ENCODE measurements around the gene OTUB1. TPM values are rescaled to one million over a fixed set of nuclear protein-coding genes. Genes with fewer than 3 reads are reported as not detected.

Gene OTUB1
- total and polyA plus RNA-seq, 2 experiments from 2014 or later, result 49.9 to 152 TPM

- no peak overlapping the region for H3K27ac ChIP-seq
- TF ChIP-seq EZH2 (IDR thresholded peaks at IDR 0.05; ENCODE audit: borderline replicate concordance), result no peak
- WGBS (ENCODE audit: low lambda C conversion rate, missing lambda C conversion rate), result 88% methylated on average over 20 of the region's 20 CpGs
These were observed 37.8 kb downstream of the OTUB1 start for GRCh38 chr11:64023712-64024710.

GRCh38 chr11:64025205-64025604 lies 39.0 kb downstream of the OTUB1 start:
- DNase-seq (ENCODE audit: low spot score), result no peak
- Histone ChIP-seq H3K9me2 (replicated peaks; ENCODE audit: insufficient read depth) (no peaks in the 10 kb centered on the region), H3K4me3 (no peak overlapping the region), H3K4me1 (ENCODE audit: insufficient read depth) (peaks cover 29% of the 10 kb centered on the region), H4K20me1 (ENCODE audit: insufficient read depth, poor library complexity, severe bottlenecking) (no peaks in the 10 kb centered on the region), H3K27me3 (no peaks in the 10 kb centered on the region), H3K4me2 (no peak overlapping the region), H3K36me3 (replicated peaks; ENCODE audit: insufficient read depth, low read depth) (no peaks in the 10 kb centered on the region), H2AFZ (no peak overlapping the region), H3K79me2 (no peaks in the 10 kb centered on the region), H3K9me3 (ENCODE audit: low read depth) (no peaks in the 10 kb centered on the region), H3K27ac (no peak overlapping the region)
- WGBS (ENCODE audit: low lambda C conversion rate, missing lambda C conversion rate), result 60% methylated on average over 4 of the region's 4 CpGs
- TF ChIP-seq CTCF (IDR thresholded peaks at IDR 0.05; ENCODE audit: poor library complexity) (no peak), EZH2phosphoT487 (IDR thresholded peaks at IDR 0.05; ENCODE audit: low read depth, severe bottlenecking, unreplicated experiment) (no peak), EZH2 (IDR thresholded peaks at IDR 0.05; ENCODE audit: borderline replicate concordance) (no peak)

More at GRCh38 chr11:64023712-64024710, 37.8 kb downstream of the OTUB1 start:
- peaks cover 29% of the 10 kb centered on the region for H3K4me1 ChIP-seq (ENCODE audit: insufficient read depth)
- H3K27me3 ChIP-seq, result peaks cover 3% of the 10 kb centered on the region
- H2AFZ ChIP-seq, result no peak overlapping the region
- no peaks in the 10 kb centered on the region for H3K79me2 ChIP-seq
- no peaks in the 10 kb centered on the region for H3K9me2 ChIP-seq (replicated peaks; ENCODE audit: insufficient read depth)
- DNase-seq (ENCODE audit: low spot score), result no peak
- no peaks in the 10 kb centered on the region for H3K9me3 ChIP-seq (ENCODE audit: low read depth)
- no peaks in the 10 kb centered on the region for H3K36me3 ChIP-seq (replicated peaks; ENCODE audit: insufficient read depth, low read depth)
- no peak overlapping the region for H3K4me2 ChIP-seq
- no peak overlapping the region for H3K4me3 ChIP-seq
- H4K20me1 ChIP-seq (ENCODE audit: insufficient read depth, poor library complexity, severe bottlenecking), result no peaks in the 10 kb centered on the region

GRCh38 chr11:64026575-64027205 lies 40.5 kb downstream of the OTUB1 start:
- WGBS (ENCODE audit: low lambda C conversion rate, missing lambda C conversion rate), result 84% methylated on average over 7 of the region's 7 CpGs
- Histone ChIP-seq H3K9me3 (ENCODE audit: low read depth) (no peaks in the 10 kb centered on the region), H3K36me3 (replicated peaks; ENCODE audit: insufficient read depth, low read depth) (no peaks in the 10 kb centered on the region), H3K27me3 (no peaks in the 10 kb centered on the region), H3K9me2 (replicated peaks; ENCODE audit: insufficient read depth) (no peaks in the 10 kb centered on the region), H3K27ac (no peak overlapping the region), H3K4me1 (ENCODE audit: insufficient read depth) (peaks cover 21% of the 10 kb centered on the region), H2AFZ (no peak overlapping the region), H3K79me2 (no peaks in the 10 kb centered on the region), H3K4me3 (no peak overlapping the region), H3K4me2 (no peak overlapping the region), H4K20me1 (ENCODE audit: insufficient read depth, poor library complexity, severe bottlenecking) (no peaks in the 10 kb centered on the region)
- no peak for DNase-seq (ENCODE audit: low spot score)
- TF ChIP-seq EZH2 (IDR thresholded peaks at IDR 0.05; ENCODE audit: borderline replicate concordance), result no peak
- TF ChIP-seq EZH2phosphoT487 (IDR thresholded peaks at IDR 0.05; ENCODE audit: low read depth, severe bottlenecking, unreplicated experiment), result no peak
- no peak for TF ChIP-seq CTCF (IDR thresholded peaks at IDR 0.05; ENCODE audit: poor library complexity)
